Tibial nerve (tissue), 4 donors: ENCODE data around the gene ADIRF.
"Not testable (repeated sequence)": the region's sequence is repeated elsewhere in the genome, so short reads cannot be mapped to it uniquely, and the experiment has no call there.

Source experiments
- EP300 ChIP-seq, 2 donors: sonication (generic); formaldehyde crosslinking; IDR thresholded peaks; one replicate each; pipeline ENCODE4 v1.6.1; 2017; ENCODE audit warnings: antibody characterized with exemption in 2 of 2, mild to moderate bottlenecking in 1 of 2
- POLR2A ChIP-seq, 2 donors: fragments of 450-650 bp; IDR thresholded peaks; one replicate each; pipeline ENCODE4 v1.6.1; 2017; ENCODE audit warnings: antibody characterized with exemption in 2 of 2, mild to moderate bottlenecking in 2 of 2, moderate library complexity in 2 of 2
- TF ChIP-seq, protein P1 (sequence below), 5 experiments: fragments of 200-600 bp in 3 of 5; fragments of 450-650 bp in 2 of 5; sonication (generic) in 3 of 5; IDR thresholded peaks; one replicate each; pipeline ENCODE4 v1.5.1; 2016 to 2019; ENCODE audit warnings: antibody characterized with exemption in 5 of 5, mild to moderate bottlenecking in 3 of 5, moderate library complexity in 2 of 5

DNA sequence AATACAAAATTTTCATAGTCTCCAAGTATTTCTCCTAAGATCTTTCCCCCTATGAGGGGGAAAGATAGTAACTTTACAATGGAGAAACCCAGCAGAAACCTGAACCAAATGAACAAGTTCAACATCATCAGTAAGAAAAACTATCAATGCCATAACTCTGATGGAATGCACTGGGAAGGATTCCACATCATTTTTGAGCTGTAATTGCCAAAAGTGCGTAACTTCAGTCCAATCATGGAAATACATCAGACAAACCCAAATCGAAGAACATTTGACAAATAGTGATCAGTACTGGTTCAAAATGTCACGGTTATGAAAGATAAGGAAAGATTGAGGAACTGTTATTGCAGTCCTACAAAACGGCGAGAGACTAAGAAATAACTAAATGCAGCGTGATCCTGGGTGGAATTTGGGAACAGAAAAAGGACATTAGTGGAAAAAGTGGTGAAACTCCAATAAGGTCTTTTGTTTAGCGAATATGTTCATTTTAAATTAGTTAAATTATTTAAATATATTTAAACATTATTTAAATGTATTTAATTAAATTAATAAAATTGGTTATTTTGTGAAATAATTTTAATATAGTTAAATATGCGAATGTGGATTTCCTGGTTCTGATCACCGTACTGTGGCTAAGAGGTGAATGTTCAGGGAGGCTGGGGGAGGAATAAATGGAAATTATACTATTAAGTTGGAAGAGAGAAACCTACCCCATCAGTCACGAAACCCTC is 46.9 kb downstream of the ADIRF start:
- not testable (repeated sequence) for TF ChIP-seq POLR2A, EP300 (IDR thresholded peaks at IDR 0.05)
- TF ChIP-seq, protein P1, sequence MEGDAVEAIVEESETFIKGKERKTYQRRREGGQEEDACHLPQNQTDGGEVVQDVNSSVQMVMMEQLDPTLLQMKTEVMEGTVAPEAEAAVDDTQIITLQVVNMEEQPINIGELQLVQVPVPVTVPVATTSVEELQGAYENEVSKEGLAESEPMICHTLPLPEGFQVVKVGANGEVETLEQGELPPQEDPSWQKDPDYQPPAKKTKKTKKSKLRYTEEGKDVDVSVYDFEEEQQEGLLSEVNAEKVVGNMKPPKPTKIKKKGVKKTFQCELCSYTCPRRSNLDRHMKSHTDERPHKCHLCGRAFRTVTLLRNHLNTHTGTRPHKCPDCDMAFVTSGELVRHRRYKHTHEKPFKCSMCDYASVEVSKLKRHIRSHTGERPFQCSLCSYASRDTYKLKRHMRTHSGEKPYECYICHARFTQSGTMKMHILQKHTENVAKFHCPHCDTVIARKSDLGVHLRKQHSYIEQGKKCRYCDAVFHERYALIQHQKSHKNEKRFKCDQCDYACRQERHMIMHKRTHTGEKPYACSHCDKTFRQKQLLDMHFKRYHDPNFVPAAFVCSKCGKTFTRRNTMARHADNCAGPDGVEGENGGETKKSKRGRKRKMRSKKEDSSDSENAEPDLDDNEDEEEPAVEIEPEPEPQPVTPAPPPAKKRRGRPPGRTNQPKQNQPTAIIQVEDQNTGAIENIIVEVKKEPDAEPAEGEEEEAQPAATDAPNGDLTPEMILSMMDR (IDR thresholded peaks at IDR 0.05) = not testable (repeated sequence)
